Stomach (tissue), 4 donors: Measurements from ENCODE around the gene PRKCH.

Source experiments
- CTCF ChIP-seq, 7 experiments: fragments of 450-650 bp in 4 of 7; fragments of 200-600 bp in 3 of 7; sonication (generic) in 3 of 7; IDR thresholded peaks; one replicate each; pipeline ENCODE4 v1.5.1; 2016 to 2019; ENCODE audit warnings: antibody characterized with exemption in 7 of 7, control low read depth in 2 of 7, mild to moderate bottlenecking in 1 of 7
- EP300 ChIP-seq: sonication (generic); formaldehyde crosslinking; IDR thresholded peaks from one replicate; pipeline ENCODE4 v1.6.1; 2017; ENCODE audit warnings: antibody characterized with exemption
- POLR2AphosphoS5 ChIP-seq, 3 donors: sonication (generic); formaldehyde crosslinking; IDR thresholded peaks; one replicate each; pipeline ENCODE4 v1.6.1; 2016; ENCODE audit warnings: antibody characterized with exemption in 3 of 3

- TF ChIP-seq CTCF (IDR thresholded peaks at IDR 0.05): no peak
- TF ChIP-seq POLR2AphosphoS5 (IDR thresholded peaks at IDR 0.05): no peak
- TF ChIP-seq EP300: no peak
Measured at GRCh38 chr14:61551384-61551783, 230.0 kb downstream of the PRKCH start.
